ENCODE results near the gene CEACAM3.

- no peak for TF ChIP-seq EGR1 (conservative IDR thresholded peaks at IDR 0.05)
- no peak for TF ChIP-seq BHLHE40 (IDR thresholded peaks at IDR 0.05; ENCODE audit: low read length)
- TF ChIP-seq RAD21 (CRISPR knock-in tag; conservative IDR thresholded peaks at IDR 0.05 in 1 of 2, IDR thresholded peaks at IDR 0.05 in 1 of 2): no peak
- no peak for TF ChIP-seq CBX8 (IDR thresholded peaks at IDR 0.05; ENCODE audit: borderline replicate concordance, extremely low read depth, low read depth, low read length, poor library complexity, severe bottlenecking)
- TF ChIP-seq ZNF217 (CRISPR knock-in tag; IDR thresholded peaks at IDR 0.05): no peak
- TF ChIP-seq ZNF197 (CRISPR knock-in tag; IDR thresholded peaks at IDR 0.05; ENCODE audit: low read depth): no peak
- no peak for TF ChIP-seq NFATC3 (IDR thresholded peaks at IDR 0.05)
- TF ChIP-seq SMAD1 (IDR thresholded peaks at IDR 0.05; ENCODE audit: low read depth, low read length, partially characterized antibody): no peak
- no peak for TF ChIP-seq DNMT1 (IDR thresholded peaks at IDR 0.05)
- no peak for TF ChIP-seq MYC (IDR thresholded peaks at IDR 0.05; ENCODE audit: low read depth, low read length)
- TF ChIP-seq MYC (CRISPR knock-in tag; IDR thresholded peaks at IDR 0.05; ENCODE audit: borderline replicate concordance, low read depth): no peak
These were observed 64.2 kb downstream of the CEACAM3 start for GRCh38 chr19:41860419-41861115.

Data from K562 (cell line).